ENCODE results near the gene CNP.

CNP gene

GRCh38 chr17:42026857-42027589 lies 60.4 kb downstream of the CNP start:
- DNase-seq (ENCODE audit: extremely low read depth in 1 of 2, low read depth in 1 of 2): no peak
